Inflammatory macrophage (primary cell): ENCODE measurements around the gene JAG1.

Experiments used
- DNase-seq, 2 donors: peaks; one replicate each; pipeline ENCODE4 v3.0.0-alpha.2; 2020 to 2022

JAG1 gene

DNA sequence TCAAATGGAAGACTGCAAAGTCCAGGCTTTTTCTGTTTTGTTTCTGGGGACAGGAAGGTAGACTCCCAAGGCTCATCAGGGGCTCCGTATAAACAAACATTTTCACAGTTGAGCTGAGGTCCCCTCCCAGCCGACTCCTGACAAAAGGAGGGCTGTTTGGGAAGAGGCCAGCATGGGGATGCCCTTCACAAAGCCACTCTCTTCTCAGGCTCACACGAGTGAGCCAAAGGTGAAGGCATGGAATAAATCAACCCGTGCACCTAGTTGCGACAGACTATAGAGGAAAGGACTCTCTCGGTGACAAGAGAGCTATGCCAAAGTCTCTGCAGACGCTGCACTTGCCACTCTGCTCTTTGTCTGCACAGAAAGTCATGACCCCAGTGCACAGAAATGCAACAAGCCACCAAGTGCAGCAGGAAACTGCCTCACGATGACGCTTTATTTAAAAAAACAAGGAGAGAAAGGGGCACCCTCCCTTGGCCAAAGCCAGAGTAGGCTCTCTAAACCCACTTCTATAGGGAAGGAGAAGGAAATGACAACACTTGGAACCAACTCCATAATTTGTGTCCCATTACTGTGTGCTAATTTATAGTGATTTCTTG, 21.0 kb downstream of the JAG1 start:
- no peak for DNase-seq

- DNase-seq = no peak
Observed at GRCh38 chr20:10652185-10652584, 21.6 kb downstream of the JAG1 start.

DNA sequence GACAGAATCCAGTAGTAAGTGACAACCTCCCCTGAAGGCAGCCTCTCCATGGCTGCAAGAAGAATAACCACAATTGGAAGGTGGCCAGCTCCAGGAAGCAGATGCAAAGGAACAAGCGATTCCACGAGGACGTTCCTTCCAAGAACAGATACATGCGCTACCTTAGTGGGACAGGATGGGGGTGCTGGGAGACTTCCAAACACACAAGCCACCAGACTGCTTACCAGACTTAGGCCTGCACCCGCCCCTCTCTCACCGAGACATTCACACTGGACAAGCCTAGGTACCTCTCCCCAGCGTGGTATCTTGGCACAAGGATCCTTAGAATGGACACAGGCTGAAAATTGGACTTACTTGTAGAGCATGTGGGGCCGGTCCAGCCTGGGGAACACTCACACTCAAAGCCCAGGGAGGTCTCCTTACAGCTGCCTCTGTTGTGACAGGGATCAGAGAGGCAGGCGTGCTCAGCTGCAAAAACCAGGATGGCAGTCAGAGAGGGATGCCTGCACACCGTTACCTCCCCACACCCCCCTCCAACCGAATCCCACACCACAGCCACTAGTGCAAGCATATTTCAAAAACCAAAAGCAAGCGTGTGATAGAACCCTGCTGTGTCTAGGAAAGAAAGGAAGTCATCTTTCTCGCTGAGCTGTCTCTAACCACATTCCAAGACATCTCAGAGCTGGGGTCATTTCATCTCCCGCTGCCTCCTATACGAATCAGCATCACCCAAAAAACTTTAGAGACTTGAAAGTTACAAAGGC, 22.4 kb downstream of the JAG1 start:
- no peak for DNase-seq

DNA sequence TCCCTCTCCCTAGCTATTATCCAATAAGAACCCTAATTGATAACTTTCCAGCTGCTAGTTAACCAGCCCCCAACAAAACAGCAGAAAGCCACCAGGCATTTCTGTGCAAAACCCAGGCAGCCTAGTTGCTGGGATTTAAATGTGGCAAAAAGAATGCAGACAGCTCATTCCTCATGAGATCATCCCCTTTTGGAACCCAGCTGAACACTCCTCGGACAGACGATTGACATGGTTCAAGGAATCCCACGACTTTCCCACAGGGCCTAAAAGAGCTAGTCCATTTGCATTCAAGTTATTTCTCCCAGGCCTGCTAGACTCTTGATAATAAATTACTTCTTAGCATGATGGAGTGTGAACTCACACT, 24.0 kb downstream of the JAG1 start:
- DNase-seq = no peak

DNA sequence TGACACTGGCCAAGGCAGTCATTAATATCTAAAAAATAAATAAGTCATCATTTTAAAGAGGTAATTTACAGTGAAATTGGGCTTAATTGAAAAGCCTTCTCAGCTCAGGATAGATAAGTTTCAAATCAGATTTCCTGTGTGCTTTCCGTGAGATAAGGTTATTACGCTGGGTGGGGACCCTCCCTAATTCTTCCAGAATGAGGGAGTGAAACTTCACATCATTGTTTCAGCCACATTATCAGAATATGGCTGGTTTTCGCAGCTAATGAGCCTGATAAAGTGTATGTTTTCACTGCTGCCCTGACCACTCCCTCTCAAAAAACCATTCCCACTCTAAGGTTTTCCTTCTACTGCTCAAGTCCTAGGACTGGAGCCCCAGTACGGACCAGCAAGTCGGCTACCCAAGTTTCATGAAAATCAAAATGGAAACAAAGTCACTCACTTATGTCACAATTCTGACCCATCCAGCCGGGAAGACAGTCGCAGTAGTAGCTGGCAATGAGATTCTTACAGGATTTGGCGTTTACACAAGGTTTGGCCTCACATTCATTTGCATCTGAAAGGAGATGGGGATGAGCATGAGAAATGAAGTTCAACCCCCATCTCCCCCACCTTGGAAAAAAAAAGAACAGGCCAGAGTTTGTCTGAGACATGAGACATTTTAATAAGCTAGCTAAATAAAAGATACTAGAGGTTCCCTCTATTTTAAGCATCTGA, 24.6 kb downstream of the JAG1 start:
- DNase-seq = no peak

DNA sequence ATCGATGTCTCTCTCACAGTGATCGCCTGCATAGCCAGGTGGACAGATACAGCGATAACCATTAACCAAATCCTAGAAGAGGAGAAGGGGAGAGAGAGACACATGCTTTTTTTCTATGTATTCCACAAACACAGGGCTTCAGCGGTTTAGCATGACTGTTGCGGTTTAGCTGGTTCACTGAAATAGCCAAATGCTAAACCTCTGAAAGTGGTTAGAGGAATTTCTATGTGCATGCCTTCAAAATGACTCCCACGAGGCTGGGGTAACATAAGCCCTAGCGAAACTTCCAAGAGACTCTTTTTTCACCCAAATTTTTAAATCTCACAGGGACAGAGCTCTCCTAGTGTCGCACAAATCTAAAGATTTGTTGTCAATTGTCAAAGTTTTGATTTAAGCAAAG, 25.1 kb downstream of the JAG1 start:
- no peak for DNase-seq

- no peak for DNase-seq
Observed at GRCh38 chr20:10647909-10648308, 25.9 kb downstream of the JAG1 start.

- no peak for DNase-seq
Observed at GRCh38 chr20:10647471-10647870, 26.3 kb downstream of the JAG1 start.

DNA sequence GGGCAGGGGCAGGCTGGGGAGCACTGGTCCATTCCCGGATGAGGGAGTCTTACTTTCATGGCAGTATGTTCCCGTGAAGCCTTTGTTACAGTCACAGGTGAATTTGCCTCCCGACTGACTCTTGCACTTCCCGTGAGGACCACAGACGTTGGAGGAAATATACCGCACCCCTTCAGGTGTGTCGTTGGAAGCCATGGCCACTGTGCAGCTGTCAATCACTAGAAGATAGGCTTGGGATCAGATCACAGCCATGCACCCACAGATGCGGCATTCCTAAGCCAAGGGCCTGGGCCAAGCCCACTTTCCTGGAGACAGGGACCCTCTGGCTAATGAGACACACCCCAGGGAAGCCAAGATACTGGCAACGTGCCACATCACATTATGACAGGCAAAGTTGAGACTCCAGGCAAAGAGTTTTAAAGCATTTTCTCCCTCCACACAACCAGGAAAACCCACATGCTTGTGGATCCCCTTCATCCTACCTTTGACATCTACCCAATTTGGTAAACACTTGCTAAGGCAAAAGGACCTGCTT, 26.8 kb downstream of the JAG1 start:
- DNase-seq = no peak

DNA sequence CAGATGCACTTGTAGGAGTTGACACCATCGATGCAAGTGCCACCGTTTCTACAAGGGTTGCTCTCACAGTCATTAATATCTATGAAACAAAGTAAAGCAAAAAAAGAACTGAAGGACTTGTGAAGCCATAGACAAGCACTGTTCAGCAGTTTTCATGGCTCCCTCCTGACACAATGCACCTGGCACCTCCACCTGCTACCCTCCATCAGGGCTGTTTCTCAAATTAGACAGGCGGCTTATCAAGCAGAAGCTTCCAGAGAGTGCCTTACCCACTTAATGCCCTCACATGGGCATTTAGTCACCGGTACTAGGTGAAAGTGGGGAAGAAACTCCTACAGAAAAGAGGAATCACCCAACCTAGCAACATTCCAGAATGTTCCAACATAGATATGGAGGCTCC, 27.8 kb downstream of the JAG1 start:
- no peak for DNase-seq

- DNase-seq = no peak
Observed at GRCh38 chr20:10645205-10645570, 28.6 kb downstream of the JAG1 start.

GRCh38 chr20:10644458-10645204, 29.2 kb downstream of the JAG1 start:
- DNase-seq = no peak

DNA sequence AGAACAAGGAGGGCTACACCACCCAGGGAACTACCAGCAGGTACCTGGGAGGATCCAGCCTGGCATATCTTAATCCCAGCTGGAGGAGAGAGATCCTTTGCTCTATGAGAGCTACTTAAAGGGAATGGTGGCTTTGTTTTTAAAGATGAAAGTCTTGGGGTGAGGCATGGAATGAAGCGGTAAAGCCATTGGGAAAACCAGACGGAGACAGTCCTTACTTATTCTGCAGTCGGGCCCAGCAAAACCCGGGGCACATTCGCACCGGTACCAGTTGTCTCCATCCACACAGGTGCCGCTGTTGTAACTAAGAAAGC, 30.3 kb downstream of the JAG1 start:
- DNase-seq = no peak

GRCh38 chr20:10642856-10643559, 30.8 kb downstream of the JAG1 start:
- no peak for DNase-seq

GRCh38 chr20:10641893-10642292, 31.9 kb downstream of the JAG1 start:
- no peak for DNase-seq

DNA sequence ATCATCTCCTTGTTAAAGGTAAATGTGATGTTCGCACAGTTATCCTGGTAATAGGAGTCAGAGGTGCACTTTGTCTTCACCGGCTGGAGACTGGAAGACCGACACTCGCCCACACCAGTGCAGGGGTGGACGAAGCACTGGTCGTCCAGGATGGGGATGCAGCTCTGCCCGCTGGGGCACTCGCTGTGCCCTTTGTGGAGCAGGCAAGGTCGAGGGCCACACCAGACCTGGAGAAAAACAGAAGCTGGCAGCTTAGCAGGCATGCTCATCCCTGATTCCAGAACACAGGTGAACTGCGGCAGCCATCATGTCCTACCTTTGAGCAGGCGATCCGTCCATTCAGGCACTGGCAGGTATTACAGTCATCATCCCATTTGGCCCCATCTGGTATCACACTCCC, 32.3 kb downstream of the JAG1 start:
- DNase-seq = no peak

- DNase-seq = no peak
Observed at GRCh38 chr20:10640897-10641296, 32.9 kb downstream of the JAG1 start.

- no peak for DNase-seq
Observed at GRCh38 chr20:10639737-10640556, 33.9 kb downstream of the JAG1 start.

DNA sequence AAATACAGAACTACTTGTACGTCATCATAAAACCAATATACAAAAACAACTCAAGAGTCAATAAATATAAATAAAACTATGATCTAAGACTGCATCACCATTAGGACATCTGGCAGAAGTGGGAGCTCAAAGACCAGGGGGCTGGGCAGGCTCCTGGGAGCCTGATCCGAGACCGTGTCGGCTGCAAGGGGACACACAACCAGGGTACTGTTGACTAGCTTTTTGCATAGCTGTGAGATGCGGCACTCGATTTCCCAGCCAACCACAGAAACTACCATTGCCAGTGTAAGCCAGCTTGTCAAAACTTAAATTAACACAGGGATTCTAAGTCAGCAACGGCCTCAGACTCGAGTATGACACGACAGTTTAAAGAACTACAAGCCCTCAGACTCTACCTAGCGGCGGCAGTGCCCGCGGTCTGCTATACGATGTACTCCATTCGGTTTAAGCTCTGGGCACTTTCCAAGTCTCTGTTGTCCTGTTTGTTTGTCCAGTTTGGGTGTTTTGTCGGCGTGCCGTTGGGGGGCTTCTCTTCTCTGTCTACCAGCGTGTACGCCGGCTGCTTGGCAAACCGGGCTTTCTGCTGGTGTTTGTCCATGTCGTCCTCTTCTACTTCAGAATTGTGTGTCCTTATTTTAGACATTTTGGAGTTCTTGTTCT, 34.6 kb downstream of the JAG1 start:
- DNase-seq = no peak

DNA sequence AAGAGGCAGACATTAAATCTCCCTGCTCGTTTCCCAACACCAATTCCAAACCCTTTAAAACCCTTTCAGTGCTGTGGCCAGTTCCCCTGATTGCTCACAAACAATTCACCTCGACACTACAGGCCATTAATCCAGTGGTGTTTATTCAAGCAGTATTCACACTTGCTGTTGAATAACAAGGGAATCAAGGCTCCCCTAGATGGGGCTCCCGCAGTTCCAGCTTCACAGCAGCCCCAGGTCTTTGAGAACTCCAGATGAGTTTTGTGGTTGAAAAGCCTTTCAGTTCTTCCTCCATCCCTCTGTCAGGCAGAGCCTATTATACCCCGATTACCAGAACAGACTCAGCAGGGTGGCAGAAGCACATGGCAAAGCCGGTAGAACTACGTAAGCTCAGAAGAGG, 36.2 kb downstream of the JAG1 start:
- DNase-seq = no peak

DNA sequence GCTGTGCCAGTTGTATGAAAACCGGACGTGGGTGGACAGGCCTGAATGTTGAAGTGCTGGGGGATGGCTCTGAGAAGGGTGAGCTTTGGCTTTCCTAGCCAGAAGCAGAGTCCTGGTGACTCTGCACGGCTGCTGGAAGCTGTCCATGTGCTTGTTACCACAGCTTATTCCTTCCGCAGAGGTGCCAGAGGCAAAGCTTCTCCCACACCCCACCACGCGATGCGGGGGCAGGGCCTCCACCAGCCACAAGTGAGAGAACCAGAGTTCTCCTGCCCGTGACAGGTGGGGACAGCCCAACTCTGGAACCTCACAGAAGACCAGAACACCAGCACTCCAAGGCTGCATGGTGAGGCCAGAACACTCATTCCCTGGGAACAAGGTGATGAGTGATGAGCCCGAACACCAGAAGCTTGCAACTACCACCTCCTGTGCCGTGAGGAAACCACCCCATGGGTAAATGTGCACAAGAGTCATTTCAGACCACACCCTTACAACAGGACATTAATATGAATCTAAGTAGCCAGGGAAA, 36.7 kb downstream of the JAG1 start:
- DNase-seq = no peak
